ENCODE measurements around the gene LEUTX.

DNA sequence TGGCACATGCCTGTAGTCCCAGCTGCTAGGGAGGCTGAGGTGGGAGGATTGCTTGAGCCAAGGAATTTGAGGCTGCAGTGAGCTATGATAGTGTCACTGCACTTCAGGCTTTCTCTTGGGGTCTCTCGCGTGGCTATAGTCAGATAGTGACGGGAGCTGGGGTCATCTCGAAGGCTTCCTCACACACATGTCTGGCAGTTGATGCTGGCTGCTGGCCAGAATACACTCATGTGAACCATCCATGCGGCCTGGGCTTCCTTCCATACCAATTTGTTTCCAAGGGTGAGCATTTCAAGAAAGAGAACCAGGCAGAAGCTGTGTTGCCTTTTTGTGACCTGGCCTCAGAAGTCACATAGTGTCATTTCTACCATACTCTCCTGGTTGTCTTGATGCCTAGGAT, 26.4 kb downstream of the LEUTX start:
- TF ChIP-seq, protein P1, sequence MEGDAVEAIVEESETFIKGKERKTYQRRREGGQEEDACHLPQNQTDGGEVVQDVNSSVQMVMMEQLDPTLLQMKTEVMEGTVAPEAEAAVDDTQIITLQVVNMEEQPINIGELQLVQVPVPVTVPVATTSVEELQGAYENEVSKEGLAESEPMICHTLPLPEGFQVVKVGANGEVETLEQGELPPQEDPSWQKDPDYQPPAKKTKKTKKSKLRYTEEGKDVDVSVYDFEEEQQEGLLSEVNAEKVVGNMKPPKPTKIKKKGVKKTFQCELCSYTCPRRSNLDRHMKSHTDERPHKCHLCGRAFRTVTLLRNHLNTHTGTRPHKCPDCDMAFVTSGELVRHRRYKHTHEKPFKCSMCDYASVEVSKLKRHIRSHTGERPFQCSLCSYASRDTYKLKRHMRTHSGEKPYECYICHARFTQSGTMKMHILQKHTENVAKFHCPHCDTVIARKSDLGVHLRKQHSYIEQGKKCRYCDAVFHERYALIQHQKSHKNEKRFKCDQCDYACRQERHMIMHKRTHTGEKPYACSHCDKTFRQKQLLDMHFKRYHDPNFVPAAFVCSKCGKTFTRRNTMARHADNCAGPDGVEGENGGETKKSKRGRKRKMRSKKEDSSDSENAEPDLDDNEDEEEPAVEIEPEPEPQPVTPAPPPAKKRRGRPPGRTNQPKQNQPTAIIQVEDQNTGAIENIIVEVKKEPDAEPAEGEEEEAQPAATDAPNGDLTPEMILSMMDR (conservative IDR thresholded peaks at IDR 0.05; ENCODE audit: low read depth in 2 of 2), result no peak
- TF ChIP-seq EZH2 (IDR thresholded peaks at IDR 0.05; ENCODE audit: low read depth, unreplicated experiment) (no peak), POLR2AphosphoS5 (IDR thresholded peaks at IDR 0.05; ENCODE audit: low read depth) (no peak), STAT1 (IDR thresholded peaks at IDR 0.05; ENCODE audit: unreplicated experiment) (no peak), EZH2phosphoT487 (IDR thresholded peaks at IDR 0.05; ENCODE audit: unreplicated experiment) (no peak), JUNB (IDR thresholded peaks at IDR 0.05; ENCODE audit: unreplicated experiment) (no peak)
- TF ChIP-seq, protein P2, sequence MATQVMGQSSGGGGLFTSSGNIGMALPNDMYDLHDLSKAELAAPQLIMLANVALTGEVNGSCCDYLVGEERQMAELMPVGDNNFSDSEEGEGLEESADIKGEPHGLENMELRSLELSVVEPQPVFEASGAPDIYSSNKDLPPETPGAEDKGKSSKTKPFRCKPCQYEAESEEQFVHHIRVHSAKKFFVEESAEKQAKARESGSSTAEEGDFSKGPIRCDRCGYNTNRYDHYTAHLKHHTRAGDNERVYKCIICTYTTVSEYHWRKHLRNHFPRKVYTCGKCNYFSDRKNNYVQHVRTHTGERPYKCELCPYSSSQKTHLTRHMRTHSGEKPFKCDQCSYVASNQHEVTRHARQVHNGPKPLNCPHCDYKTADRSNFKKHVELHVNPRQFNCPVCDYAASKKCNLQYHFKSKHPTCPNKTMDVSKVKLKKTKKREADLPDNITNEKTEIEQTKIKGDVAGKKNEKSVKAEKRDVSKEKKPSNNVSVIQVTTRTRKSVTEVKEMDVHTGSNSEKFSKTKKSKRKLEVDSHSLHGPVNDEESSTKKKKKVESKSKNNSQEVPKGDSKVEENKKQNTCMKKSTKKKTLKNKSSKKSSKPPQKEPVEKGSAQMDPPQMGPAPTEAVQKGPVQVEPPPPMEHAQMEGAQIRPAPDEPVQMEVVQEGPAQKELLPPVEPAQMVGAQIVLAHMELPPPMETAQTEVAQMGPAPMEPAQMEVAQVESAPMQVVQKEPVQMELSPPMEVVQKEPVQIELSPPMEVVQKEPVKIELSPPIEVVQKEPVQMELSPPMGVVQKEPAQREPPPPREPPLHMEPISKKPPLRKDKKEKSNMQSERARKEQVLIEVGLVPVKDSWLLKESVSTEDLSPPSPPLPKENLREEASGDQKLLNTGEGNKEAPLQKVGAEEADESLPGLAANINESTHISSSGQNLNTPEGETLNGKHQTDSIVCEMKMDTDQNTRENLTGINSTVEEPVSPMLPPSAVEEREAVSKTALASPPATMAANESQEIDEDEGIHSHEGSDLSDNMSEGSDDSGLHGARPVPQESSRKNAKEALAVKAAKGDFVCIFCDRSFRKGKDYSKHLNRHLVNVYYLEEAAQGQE (IDR thresholded peaks at IDR 0.05; ENCODE audit: unreplicated experiment), result no peak
